ENCODE measurements around the gene CHTOP.

CHTOP gene

GRCh38 chr1:153680120-153680403 is 46.2 kb downstream of the CHTOP start:
- TF ChIP-seq, protein P1, sequence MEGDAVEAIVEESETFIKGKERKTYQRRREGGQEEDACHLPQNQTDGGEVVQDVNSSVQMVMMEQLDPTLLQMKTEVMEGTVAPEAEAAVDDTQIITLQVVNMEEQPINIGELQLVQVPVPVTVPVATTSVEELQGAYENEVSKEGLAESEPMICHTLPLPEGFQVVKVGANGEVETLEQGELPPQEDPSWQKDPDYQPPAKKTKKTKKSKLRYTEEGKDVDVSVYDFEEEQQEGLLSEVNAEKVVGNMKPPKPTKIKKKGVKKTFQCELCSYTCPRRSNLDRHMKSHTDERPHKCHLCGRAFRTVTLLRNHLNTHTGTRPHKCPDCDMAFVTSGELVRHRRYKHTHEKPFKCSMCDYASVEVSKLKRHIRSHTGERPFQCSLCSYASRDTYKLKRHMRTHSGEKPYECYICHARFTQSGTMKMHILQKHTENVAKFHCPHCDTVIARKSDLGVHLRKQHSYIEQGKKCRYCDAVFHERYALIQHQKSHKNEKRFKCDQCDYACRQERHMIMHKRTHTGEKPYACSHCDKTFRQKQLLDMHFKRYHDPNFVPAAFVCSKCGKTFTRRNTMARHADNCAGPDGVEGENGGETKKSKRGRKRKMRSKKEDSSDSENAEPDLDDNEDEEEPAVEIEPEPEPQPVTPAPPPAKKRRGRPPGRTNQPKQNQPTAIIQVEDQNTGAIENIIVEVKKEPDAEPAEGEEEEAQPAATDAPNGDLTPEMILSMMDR (IDR thresholded peaks at IDR 0.05) = no peak
- no peak for TF ChIP-seq ZFX (IDR thresholded peaks at IDR 0.05; ENCODE audit: borderline replicate concordance)
- H3K27ac ChIP-seq = no peak overlapping the region

DNA sequence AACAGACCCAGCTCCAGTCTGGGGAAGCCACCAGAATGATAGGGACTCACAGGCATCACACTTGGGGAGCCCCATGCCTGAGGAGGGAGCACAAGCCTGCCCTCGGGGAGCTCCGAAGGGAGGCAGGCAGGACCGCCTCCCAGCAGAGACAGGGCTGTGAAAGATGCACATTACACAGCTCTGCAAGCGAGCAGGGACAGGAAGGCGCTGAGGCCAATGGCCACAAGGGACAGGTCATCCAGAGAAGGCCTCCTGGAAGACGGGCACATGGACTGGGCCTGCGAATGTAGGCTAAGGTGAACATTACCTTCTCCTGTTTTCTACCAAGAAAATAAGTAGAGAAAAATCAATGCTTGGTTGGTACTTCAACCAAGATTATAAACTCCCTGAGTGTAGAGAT is 48.9 kb downstream of the CHTOP start:
- TF ChIP-seq, protein P1 (IDR thresholded peaks at IDR 0.05) = no peak
- no peak for TF ChIP-seq ZFX (IDR thresholded peaks at IDR 0.05; ENCODE audit: borderline replicate concordance)

DNA sequence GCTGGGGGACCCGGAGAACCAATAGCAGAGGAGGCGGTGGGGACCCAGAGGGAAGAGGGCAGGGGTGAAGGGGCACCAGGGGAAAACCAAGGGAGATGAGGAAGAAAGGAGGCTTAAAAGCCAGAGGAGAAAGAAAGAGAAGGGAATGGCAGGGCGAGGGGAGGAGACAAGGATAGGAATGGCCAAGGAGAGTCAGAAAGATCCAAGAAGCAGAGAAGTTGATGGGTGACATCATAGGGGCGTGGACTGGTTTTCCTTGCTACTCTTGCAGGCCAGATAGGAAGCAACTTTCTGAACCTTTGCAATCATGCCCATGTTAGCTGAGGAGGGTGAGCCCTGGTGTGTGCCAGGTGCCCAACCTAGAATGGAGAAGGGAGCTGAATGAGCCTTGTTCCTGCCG is 50.0 kb downstream of the CHTOP start:
- no peak overlapping the region for H3K27ac ChIP-seq
- TF ChIP-seq, protein P1 (IDR thresholded peaks at IDR 0.05) = no peak
- no peak for TF ChIP-seq ZFX (IDR thresholded peaks at IDR 0.05; ENCODE audit: borderline replicate concordance)

More for the DNA sequence above, 48.9 kb downstream of the CHTOP start:
- H3K27ac ChIP-seq = no peak overlapping the region

DNA sequence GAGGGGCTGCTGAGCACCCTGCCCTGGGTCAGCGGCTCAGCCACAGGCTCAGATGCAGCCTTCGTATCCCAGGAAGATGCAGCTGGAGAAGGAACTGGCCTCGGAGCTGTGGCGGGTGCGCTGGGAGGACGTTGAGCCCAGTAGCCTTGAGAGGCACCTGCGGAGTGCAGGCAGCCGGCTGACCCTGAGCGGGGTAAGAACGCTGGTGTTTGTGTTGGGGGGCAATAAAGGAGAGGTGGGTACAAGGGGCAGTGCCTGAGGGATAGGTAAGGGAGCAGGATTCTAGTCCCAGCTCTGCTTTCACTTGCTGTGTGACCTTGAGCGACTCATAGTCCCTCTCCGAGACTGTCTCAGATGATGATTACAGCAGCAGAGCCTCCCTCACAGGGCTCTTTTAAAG is 51.0 kb downstream of the CHTOP start:
- H3K27ac ChIP-seq = no peak overlapping the region
- TF ChIP-seq, protein P1 (IDR thresholded peaks at IDR 0.05) = no peak
- TF ChIP-seq ZFX (IDR thresholded peaks at IDR 0.05; ENCODE audit: borderline replicate concordance) = no peak

GRCh38 chr1:153685544-153686340 is 51.9 kb downstream of the CHTOP start:
- no peak overlapping the region for H3K27ac ChIP-seq
- no peak for TF ChIP-seq ZFX (IDR thresholded peaks at IDR 0.05; ENCODE audit: borderline replicate concordance)
- TF ChIP-seq, protein P1 (IDR thresholded peaks at IDR 0.05) = no peak

DNA sequence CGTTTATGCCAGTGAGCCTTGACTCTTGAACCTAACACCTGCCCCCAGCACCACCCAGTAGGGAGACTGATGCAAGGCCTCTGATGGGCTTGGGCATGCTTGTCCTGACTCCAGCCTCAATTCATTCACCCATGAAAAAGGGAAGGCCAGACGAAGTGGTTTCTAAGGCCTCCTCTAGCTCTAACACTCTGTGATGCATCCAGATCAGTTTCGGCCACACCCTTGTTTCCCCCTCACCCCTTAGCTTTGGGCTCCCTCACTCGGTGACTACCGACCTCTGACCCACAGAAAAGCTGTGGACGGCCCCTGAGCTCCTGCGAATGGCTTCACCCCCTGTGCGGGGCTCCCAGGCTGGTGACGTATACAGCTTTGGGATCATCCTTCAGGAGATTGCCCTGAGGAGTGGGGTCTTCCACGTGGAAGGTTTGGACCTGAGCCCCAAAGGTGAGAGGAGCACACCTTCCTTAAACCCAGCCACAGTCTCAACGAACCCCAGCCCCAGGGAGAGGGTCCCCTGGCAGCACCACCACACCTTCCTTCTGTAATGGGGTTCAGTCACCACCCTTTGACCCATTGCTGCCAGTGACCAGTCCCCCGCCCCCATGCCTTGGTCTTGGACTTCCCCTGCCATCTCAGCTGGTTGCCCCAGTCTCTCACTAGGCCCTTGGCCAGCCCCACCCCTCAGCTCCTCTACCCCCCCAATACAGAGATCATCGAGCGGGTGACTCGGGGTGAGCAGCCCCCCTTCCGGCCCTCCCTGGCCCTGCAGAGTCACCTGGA is 53.7 kb downstream of the CHTOP start:
- TF ChIP-seq, protein P1 (IDR thresholded peaks at IDR 0.05) = no peak
- no peak for TF ChIP-seq ZFX (IDR thresholded peaks at IDR 0.05; ENCODE audit: borderline replicate concordance)
- no peak overlapping the region for H3K27ac ChIP-seq

DNA sequence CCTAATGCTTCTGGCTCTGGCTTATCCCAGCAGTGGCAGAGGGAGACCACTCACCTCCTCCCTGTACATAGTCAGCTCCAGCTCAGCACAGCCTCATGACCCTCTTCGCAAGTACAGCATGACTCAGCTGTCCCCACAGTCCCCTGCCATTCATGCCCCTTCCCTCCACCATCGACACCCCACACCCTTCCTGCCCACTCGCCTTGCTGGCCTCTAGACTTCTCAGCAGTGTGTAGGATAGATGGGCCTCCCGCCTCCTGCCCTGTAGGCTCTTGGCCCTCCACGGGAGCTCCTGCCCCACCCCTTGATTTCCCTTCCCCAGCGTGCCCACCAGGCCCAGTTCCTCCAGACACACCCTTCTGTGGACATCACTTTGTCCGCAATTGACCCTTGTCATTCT is 54.4 kb downstream of the CHTOP start:
- no peak overlapping the region for H3K27ac ChIP-seq
- no peak for TF ChIP-seq ZFX (IDR thresholded peaks at IDR 0.05; ENCODE audit: borderline replicate concordance)
- TF ChIP-seq, protein P1 (IDR thresholded peaks at IDR 0.05) = no peak

All from 22Rv1 (cell line).